Mammary epithelial cell (primary cell): ENCODE results near the gene ACTR5.

Experiments
- EZH2 ChIP-seq: IDR thresholded peaks from 2 replicates; pipeline ENCODE4 v1.6.1; 2012; ENCODE audit warnings: low read length, inconsistent platforms, borderline replicate concordance
- TF ChIP-seq, protein P1 (sequence below), 2 donors: IDR thresholded peaks in 1 of 2; conservative IDR thresholded peaks in 1 of 2; 2 replicates each; pipeline ENCODE4 v1.5.1; 2011 to 2012; ENCODE audit warnings: inconsistent platforms in 2 of 2, low read length in 2 of 2, mild to moderate bottlenecking in 2 of 2, control low read depth in 1 of 2, low read depth in 1 of 2; ENCODE audit not compliant: insufficient read depth in 1 of 2; ENCODE audit errors: extremely low read depth in 1 of 2

DNA sequence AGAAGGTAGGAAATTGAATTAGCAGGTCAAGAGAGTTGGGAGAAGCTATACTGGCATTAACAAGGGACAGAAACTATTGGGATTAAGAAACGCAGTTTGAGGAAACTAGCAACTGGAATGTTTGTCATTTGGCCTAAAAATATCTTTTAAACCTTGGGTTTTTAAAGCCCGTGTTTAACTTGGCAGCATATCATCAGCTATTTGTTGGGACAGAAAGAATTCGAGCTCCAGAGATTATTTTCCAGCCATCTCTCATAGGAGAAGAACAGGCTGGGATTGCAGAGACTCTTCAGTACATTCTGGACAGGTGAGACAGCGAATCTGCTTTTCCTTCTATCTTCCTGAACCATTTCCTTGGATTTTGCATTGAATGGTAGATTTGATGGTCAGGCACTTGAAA is 17.8 kb downstream of the ACTR5 start:
- TF ChIP-seq, protein P1, sequence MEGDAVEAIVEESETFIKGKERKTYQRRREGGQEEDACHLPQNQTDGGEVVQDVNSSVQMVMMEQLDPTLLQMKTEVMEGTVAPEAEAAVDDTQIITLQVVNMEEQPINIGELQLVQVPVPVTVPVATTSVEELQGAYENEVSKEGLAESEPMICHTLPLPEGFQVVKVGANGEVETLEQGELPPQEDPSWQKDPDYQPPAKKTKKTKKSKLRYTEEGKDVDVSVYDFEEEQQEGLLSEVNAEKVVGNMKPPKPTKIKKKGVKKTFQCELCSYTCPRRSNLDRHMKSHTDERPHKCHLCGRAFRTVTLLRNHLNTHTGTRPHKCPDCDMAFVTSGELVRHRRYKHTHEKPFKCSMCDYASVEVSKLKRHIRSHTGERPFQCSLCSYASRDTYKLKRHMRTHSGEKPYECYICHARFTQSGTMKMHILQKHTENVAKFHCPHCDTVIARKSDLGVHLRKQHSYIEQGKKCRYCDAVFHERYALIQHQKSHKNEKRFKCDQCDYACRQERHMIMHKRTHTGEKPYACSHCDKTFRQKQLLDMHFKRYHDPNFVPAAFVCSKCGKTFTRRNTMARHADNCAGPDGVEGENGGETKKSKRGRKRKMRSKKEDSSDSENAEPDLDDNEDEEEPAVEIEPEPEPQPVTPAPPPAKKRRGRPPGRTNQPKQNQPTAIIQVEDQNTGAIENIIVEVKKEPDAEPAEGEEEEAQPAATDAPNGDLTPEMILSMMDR (conservative IDR thresholded peaks at IDR 0.05 in 1 of 2, IDR thresholded peaks at IDR 0.05 in 1 of 2; ENCODE audit: extremely low read depth in 1 of 2, insufficient read depth in 1 of 2, low read depth in 1 of 2, low read length in 2 of 2) = no peak
- TF ChIP-seq EZH2 = no peak
